ENCODE data around the gene CYTL1.
"Not testable (repeated sequence)": the region's sequence is repeated elsewhere in the genome, so short reads cannot be mapped to it uniquely, and the experiment has no call there.

CYTL1 gene, protein sequence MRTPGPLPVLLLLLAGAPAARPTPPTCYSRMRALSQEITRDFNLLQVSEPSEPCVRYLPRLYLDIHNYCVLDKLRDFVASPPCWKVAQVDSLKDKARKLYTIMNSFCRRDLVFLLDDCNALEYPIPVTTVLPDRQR

DNA sequence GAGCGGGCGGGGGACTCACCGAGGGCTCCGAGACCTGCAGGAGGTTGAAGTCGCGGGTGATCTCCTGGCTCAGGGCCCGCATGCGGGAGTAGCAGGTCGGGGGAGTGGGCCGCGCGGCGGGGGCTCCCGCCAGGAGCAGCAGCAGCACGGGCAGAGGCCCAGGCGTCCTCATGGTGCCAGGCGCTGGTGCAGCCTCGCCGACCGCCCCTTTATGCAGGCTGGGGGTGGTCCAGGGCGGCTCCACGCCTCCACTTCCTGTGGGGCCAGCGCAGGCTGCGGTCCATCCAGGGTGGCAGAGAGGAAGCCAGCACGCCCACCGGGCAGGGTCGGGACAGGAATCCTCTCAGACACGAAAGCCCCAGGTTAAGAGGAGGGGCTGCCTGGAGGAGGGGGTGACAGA, at the start of gene CYTL1:
CYTL1 (minus strand) TSS at position 185 of the 400 bp plus-strand sequence; CDS start at position 172, 13 bp downstream.
- peak; percentile 14 for DNase-seq (ENCODE audit: low spot score)

DNA sequence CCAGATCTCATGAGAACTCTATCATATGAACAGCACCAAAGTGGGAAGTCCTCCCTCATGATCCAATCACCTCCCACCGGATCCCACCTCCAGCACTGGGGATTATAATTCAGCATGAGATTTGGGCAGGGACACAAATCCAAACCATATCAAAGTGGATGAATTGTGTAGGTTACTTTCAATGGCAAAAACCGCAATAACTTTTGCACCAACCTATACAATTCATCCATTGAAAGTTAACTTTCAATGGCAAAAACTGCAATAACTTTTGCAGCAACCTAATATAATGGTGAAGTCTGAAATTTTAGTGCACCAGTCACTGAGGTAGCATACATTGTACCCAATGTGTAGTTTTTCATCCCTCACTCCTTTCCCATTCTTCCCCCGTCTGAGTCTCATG, 48.6 kb upstream of the CYTL1 start:
- no peak for DNase-seq (ENCODE audit: low spot score)

DNA sequence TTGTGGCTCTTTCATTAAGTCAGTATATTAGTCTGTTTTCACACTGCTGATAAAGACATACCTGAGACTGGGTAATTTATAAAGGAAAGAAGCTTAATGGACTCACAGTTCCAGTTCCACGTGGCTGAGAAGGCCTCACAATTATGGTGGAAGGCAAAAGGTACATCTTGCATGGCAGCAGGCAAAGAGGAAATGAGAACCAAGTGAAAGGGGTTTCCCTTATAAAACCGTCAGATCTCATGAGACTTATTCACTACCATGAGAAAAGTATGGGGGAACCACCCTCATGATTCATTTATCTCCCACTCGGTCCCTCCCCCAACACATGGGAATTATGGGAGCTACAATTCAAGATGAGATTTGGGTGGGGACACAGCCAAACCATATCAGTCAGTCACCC, 47.7 kb upstream of the CYTL1 start:
- not testable (repeated sequence) for DNase-seq (ENCODE audit: low spot score)

DNA sequence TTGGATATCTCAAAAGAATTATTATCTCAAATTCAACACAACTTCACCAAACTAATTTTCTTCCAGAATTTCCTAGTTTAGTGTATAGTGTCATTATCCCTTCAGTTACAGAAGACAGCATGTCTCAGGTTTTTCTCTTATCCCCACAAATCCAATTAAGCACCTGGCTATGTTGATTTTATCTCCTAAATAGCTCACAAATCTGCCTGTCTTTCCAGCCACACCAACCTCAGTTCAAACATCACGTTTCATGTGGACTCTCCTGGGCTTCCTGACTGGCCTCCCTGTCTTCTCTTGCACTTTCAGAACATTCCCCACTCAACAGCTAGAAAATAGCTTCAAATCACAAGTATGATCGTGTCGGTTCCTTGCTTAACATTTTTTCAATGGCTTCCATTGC, 46.8 kb upstream of the CYTL1 start:
- DNase-seq (ENCODE audit: low spot score): no peak

DNA sequence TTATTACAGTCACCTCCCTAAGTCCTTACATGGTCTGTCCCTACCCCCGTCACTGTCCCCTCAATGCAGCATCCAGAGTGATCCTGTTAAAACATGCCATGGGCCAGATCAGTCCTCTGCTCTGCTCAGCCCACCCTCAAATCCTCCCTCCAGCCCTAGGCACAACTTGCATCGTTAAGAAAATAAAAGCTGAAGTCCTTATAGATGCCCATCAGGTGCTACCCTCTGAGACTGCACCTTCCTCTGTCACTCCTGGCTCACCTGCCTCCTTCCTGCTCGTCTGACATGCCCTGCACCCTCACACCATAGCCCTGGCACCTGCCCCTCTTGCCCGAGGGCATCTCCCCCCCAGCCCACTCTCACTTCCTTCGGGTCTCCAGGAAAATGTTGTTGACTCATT, 36.2 kb upstream of the CYTL1 start:
- DNase-seq (ENCODE audit: low spot score): no peak

DNA sequence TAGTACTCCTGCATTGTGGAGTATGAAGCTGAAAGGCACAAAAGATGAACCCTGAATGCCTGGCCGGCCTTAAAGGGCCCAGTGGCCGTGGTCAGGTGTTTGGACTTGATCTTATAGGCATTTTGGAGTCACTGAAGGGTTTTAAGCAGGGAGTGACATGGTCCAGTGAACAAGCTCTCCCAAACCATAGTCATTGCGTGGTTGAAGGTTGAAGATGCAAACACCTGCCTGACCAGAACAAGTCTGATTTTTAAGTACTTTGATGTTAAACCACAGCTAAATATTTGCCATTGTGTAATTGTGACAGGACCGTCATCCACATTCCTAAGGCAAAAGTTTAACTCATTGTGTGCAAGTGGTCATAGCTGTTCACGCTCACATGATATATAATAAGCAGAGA, 35.3 kb upstream of the CYTL1 start:
- no peak for DNase-seq (ENCODE audit: low spot score)

DNA sequence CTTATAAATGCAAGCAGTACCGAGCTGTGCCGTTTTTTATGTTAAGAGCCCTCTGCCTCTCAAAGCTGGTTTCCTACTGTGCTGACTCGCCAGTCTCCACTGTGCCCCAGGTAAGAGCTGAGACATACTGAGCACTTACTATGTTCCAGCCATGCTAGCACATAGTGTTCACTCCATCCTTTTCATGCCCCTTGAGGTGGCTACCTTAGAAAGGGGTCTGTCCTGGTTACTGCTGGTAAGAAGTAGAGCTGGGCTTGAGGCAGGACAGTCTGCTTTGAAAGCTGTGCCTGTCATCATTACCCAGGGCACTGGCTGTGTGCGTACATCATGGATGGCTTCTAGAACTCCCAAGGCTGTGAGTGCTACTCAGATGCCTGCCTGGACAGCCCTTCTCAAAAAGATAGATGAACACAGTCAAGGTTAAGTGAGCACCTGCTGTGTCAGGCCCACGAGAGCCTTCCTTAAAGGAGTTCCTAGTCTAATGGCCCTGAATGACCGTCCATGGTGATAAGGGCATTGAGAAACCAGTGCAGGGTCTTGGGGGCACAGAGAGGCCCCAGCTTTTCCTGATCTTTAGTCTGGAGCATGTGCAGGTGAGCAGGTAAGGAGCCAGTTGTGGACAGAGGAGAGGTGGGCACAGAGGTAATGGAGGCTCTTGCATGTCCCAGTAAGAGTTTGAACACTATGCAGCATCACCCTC, 33.6 kb upstream of the CYTL1 start:
- DNase-seq (ENCODE audit: low spot score): no peak

DNA sequence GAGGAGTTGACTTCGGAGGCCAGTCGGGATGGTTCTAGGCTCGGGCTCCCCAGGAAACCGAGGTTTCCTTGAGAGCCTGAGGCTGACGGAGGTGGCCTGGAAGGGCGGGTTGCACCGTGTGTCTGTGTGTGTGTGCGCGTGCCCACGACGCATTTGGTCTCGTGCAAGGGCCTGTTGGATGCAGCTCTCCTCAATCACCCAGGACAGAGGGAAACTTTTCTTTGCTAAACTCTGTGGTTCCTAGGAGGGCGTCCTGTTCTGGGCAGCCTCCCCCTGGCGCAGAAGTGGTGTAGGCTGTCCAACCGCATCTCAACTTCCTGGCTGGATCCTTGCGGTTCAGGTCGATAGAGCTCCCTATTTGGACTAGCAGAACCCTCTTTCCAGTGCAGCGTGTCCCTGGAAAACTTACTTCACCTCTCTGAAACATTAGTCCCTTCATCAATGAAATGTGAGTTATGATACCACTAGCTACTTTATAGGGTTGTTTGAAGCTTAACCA, 33.0 kb upstream of the CYTL1 start:
- no peak for DNase-seq (ENCODE audit: low spot score)

DNA sequence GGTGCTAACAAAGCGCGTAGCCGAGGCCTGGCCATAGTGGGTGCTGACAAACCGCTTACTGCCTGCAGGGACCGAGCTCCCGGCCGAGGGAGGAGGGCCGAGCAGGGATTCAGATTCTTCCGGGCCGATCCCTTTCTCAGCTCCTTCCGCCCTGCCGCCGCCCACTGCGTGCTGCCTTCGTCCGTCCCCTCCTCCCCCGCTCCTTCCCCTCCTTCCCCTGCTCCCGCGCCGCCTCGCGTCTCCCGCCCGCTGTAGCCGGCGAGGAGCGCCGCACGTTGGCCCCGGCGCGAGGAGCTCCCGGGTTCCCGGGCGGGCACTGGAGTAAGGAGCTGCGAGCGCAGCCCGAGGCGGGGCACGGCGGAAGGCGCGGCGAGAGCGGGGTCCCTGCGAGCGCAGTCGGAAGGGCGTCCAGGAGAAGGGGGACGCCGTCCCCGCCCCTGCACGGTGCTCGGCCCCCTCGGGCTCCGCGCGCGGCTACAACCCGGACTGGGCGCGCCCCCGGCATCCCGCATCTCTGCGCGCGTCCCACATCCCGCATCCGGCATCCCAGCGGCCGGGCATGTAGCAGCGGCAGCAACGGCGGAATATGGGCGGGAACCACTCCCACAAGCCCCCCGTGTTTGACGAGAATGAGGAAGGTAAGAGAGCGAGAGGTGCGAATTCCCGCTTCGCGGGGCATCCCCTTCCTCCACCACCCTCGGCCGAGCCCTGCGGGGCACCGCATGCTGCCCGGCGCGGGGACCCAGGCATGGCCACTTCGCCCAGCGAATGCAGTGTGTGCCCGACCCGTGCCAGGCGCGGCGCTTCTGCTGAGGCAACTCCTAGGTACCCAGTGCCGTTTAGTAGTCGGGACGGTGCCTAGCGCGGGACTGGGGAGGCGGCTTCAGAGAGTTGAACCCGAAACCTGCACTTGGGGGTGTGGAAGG, 32.3 kb upstream of the CYTL1 start, which contains the start of gene STK32B:
STK32B (plus strand) TSS at position 203 of the 926 bp plus-strand sequence.
- DNase-seq (ENCODE audit: low spot score): peak; percentile 51

DNA sequence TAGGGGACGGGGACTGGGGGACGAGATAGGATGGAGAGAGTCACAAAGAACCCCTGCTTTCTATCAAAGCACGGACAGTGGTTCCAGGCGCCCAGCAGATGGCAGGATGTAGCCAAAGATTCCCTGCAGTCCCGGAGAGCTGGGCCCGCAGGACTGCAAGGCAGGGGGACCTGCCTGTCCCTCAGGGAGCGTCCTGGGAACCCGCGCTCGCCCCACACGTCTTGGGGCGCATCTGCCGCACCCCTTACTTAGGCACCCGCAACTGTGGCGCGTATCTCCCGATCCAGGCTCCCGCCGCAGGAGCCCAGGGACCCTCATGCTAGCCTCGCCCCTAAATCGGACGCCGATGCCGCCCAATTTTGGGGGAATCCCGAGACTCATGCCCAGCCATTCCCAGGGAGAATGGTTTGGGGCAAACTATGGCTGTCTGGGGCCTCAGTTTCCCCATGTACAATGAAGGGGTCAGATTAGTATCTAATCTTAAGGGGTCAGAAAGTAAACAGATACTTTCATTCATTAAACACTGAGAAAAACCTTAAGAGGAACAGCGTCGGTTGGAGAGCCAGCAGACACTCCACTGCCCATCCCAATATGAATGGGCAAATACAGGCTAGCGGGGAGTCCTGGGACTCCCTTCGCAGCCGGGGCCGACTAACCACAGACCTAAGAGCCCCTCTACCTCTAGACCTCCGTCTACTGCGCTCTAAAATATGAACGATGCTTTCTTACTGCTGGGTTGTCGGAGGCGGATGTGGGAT, 31.4 kb upstream of the CYTL1 start:
- peak; percentile 90 for DNase-seq (ENCODE audit: low spot score)

DNA sequence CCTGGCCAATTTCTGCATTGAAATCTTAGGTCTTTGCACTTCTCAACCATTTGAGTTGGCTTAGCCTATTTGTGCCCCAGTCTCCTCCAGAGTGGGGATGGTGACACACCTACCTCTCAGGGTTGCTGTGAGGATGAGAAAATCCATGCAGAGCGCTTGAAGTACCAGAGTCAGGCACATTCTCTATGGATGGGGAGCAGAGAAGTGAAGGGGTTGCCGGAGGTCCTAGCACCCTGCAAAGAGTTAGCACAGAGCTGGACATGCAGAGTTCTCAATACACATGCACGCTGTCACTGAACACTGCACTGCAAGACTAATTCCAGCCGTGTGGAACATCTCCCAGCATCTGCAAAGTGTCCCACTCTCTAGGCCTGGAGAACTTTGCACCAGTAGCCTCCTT, 29.5 kb upstream of the CYTL1 start:
- DNase-seq (ENCODE audit: low spot score): no peak

DNA sequence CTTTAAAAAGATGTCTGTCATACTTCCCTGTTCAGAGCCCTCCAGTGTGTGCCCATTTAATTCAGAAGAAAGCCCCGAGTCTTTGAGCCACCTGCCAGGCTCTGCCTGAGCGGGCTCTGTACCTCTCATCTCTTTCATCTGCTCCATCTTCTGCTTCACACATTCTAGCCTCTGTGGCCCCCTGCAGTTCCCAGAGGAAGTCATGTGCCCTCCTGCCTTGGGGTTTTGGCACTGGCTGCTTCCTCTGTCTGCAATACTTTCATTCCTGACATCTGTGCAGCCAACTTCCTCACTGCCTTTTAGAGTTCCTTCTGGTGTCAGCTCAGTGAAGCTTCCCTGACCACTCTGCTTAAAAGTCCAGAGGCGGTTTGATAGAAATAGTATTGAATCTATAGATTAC, 25.8 kb upstream of the CYTL1 start:
- DNase-seq (ENCODE audit: low spot score): peak; percentile 67

DNA sequence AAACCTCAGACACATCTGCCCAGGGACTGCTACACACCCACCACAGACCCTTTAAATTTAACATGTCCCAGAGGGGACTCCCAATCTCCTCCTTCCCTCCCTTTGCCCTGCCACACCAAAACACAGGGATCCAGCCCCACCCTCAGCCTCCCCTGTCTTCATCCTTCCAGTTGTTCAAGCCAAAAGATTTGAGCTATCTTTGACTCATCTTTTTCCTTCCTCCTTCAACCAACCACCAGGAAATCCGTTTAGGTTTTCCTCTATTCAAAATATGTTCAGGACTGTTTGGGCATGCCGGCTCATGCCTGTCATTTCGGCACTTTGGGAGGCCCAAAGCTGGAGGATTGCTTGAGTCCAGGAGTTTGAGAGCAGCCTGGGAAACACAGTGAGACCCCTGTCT, 25.1 kb upstream of the CYTL1 start:
- no peak for DNase-seq (ENCODE audit: low spot score)

DNA sequence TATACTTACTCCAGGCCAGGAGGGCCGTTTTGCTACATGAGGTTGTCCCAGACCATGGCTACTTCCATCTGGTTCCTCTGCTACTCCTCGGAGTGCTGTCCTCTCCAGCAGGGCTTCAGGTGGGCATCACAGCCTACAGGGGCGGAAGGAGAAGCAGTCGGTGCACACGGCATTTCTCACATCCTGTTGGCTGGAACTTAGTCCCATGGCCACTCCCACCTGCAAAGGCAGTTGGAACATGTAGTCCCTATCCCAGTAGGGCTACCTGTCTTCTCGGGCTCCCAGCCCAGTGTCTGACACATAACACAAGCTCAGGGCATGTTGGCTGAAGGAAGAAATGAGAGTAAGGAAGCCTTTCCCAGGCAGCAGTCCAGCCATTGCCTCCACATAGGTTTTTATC, 24.3 kb upstream of the CYTL1 start:
- DNase-seq (ENCODE audit: low spot score): no peak

DNA sequence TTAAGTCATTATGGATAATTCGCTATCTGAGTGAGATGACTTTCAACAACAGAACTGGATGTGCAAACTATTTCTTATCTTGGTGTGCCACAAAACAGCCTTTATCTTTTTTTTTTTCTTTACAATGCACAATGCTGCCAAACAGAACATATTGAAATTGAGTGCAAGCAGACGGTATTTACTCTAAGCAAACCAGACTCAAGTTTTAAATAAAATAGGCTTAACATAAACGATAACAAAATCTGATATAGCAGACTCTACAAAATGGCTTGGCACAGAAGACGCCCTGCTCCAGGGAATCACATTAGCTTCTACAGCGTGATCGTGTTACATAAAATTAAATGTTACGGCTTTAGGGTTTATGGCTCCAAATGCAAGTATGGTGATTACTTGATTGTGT, 22.4 kb upstream of the CYTL1 start:
- no peak for DNase-seq (ENCODE audit: low spot score)

DNA sequence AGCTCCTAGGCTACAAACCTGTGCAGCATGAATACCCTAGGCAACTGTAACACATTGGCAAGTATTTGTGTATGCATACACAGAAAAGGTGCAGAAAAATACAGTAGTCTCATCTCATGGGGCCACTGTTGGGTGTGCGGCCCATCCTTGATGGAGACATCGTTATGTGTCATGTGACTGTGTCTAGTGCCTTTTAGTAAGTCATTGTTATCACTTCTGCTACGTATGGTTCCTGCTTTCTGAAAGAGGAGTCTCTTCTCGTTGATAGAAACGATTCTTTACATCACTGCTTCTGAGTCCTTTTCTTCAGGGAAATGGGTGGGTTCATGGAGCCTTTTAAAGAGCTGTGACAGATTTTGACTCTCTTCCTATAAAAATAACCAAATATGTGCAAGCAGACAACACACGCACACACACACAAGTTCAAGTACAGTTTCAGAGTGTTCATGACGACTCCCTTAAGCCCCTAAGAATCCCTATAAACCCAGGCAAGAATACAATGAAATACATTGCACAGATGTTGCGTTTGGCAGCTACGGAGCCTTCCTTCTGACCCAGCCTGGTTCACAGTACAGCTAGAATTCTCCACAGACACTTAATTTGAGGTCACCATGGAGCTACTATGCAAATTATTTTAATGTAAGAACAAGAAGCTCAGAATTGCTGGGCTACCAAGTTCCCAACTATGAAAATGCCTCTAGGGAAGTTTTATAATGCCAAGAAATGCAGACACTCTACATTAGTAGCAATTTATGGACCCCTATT, 21.8 kb upstream of the CYTL1 start:
- no peak for DNase-seq (ENCODE audit: low spot score)

DNA sequence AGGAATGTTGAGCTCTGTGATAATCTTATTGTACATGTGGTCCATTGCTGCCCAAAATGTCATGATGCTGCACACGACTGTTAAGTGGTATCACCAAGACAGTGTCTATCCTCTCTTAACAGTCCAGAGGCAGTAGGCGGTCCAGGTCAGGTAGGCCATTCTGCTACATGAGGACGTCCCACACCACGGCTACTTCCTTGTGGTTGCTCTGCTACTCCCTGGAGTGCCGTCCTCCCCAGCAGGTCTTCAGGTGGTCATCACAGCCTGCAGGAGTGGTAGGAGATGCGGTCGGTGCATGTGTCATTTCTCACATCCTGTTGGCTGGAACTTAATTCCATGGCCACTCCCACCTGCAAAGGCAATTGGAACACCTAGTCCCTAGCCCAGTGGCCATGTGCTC, 20.5 kb upstream of the CYTL1 start:
- no peak for DNase-seq (ENCODE audit: low spot score)

DNA sequence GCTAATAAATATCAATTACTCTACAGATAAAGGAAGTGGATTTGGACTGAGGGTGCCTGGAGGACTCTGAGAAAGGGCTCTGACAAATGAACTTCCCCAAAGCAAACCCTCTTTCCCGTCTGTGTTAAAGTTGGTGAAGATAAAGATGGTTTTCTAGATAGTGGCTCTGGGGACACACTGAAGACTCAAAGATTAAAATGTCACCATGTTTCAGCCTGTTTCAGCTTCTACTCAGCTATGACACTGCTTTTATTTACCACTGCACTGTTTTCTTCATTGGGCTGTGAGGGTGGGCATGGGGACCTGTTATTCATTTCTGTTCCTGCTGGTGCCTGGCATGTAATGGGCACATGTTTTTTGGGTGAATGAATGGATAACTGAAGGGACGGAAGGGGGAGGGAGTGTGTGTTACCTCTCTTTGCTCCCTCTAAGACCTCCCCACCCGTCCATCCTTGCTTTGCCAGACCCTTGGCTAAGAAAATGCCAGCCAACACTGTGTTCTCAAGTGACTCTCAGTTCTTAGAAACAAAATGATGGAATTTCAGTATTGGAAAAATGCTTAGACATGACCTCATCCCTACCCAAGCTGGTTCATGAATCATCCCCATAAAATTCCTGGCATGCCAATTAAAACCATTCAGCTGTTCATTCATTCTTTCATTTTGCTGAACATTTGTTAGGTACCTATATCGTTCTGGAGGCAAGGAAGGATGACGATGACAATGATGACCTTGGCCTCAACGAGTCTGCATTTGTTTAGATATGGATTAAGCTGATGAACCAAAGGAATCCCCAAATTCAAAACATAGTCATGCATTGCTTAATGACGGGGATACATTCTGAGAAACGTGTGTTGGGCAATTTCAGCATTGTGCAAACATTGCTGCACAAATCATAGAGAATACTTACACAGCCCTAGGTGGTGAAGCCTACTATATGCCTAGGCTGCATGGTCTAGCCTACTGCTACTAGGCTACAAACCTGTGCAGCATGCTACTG, 18.6 kb upstream of the CYTL1 start:
- DNase-seq (ENCODE audit: low spot score): no peak

DNA sequence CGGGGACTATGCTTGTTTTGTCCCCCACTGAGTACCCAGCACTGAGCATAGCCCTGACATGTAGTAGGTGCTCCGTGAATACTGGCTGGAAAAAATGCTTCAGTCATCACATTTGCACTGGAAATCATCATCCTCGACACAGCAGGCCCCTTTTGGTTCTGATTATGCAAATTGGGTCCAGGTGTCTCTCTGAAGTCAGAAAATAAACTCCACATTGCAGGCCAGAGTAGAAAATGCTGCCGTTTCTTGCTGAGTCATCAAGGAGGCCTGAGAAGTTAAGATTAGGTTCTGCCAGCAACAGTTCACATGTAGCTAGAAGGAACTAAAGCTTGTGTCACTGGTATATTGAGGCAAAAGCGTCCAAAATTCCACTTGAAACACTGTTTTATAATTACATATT, 17.0 kb upstream of the CYTL1 start:
- DNase-seq (ENCODE audit: low spot score): no peak

DNA sequence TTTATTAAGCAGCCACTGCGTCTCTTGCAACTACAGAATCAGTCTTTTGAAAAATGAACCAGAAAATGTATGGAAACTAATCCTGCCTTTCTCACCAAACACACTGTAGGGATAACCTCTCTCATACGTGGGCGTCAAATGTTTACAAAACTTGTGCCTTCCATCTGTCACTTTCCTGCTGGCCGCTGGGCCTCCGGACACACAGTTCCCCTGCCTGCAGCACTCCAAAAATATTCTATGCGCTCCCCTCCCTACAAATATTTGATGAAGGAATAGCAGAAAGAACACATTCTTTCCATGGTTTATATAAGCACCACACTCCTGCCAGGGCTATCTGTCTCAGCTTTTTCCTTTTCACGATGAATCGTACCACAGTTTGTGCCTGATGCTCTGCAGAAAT, 14.9 kb upstream of the CYTL1 start:
- no peak for DNase-seq (ENCODE audit: low spot score)
